Measurements from ENCODE around the gene CARS2.
"Not testable (repeated sequence)": the region's sequence is repeated elsewhere in the genome, so short reads cannot be mapped to it uniquely, and the experiment has no call there.

Gene CARS2

GRCh38 chr13:110706570-110707372 lies 855 bp upstream of the CARS2 start:
- no peak for DNase-seq (ENCODE audit: low read depth, low spot score)

DNA sequence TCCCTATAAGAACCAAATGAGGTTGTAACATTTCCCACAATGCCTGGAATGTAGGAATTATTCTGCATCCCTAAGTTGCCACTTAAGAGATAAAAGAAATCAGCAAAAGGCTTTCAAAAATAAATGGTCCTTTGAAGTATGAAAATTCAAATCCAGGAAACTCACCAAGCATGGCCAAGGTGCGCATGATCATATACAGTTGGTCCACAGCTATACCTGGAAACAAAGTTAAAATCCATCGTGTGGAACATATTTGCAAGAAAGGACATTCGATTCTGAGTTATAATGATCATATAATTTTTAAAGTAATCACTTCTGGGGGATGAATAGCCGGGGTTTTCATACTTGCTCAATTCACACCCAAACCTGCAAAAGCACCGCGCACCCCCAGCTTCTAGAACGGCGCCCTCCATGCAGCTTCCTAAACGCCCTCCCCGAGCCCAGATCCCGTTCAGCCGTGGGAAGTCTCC lies 525 bp downstream of the CARS2 start:
- no peak for DNase-seq (ENCODE audit: low read depth, low spot score)

GRCh38 chr13:110702591-110703526 lies 3.1 kb downstream of the CARS2 start:
- no peak for DNase-seq (ENCODE audit: low read depth, low spot score)

GRCh38 chr13:110702089-110702488 lies 3.8 kb downstream of the CARS2 start:
- DNase-seq (ENCODE audit: low read depth, low spot score): no peak

DNA sequence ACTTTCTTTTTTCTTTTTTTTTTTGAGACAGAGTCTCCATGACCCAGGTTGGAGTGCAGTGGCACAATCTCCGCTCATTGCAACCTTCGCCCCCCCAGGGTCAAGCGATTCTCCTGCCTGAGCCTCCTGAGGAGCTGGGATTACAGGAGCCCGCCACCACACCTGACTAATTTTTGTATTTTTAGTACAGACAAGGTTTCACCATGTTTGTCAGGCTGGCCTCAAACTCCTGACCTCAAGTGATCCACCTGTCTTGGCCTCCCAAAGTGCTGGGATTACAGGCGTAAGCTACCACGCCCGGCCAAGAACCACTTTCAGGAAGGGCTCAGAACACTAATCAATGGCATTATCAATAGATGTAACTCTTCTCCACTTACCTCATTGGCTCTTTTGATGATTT lies 4.9 kb downstream of the CARS2 start:
- not testable (repeated sequence) for DNase-seq (ENCODE audit: low read depth, low spot score)

GRCh38 chr13:110700641-110701040 lies 5.3 kb downstream of the CARS2 start:
- no peak for DNase-seq (ENCODE audit: low read depth, low spot score)

- no peak for DNase-seq (ENCODE audit: low read depth, low spot score)
Observed at GRCh38 chr13:110700186-110700585, 5.7 kb downstream of the CARS2 start.

GRCh38 chr13:110699148-110700145 lies 6.5 kb downstream of the CARS2 start:
- no peak for DNase-seq (ENCODE audit: low read depth, low spot score)

DNA sequence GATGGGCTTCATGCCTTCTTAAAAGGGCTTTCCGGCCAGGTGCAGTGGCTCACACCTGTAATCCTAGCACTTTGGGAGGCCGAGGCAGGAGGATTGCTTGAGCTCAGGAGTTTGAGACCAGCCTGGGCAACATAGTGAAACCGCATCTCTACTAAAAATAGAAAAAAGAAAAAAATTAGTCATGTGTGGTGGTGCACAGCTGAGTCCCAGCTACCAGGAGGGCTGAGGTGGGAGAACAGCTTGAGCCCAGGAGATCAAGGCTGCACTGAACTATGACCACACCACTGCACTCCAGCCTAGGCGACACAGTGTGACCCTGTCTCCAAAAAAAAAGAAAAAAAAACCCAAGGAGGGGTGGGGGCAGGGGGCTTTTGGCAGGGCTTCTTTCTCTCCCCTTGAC lies 7.2 kb downstream of the CARS2 start:
- no peak for DNase-seq (ENCODE audit: low read depth, low spot score)

DNA sequence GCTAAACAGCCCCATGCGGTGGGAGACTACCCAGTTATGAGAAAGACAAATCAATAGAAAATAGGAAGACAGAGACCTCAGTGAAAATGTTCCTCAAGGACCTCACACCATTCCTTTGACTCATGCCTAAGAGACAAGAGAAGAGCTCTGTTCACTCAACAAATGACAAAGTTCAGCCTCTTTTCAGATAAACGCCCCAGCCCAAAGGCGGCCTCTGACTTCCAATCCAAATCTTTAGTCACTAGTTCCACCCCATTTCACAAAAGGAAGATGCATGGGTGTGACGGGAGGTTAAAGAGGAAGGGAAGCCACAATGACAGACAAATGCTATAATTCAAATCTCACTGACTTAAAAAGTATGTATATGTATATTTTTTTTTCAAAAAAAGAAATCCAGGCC lies 8.1 kb downstream of the CARS2 start:
- DNase-seq (ENCODE audit: low read depth, low spot score): no peak

DNA sequence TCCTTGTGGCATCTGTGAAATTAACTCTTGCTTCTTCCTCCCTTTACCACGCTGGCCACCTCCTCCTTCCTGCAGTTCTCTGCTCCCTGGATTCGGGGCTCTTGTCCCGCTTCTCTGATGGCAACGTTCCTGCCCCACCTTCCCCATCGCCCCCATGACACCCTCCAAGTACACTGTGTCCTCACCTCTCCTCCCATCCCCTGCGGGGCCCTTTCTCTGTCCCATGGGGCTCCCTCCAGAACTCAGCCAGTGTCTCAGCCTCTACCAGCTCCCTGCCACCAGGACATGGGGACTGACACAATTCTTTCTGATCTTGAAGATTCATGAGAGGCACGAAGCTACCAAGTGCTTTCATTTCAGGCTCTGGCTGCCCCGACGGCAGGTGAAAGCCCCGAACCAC lies 9.1 kb downstream of the CARS2 start:
- no peak for DNase-seq (ENCODE audit: low read depth, low spot score)

- DNase-seq (ENCODE audit: low read depth, low spot score): not testable (repeated sequence)
Observed at GRCh38 chr13:110695774-110696173, 10.1 kb downstream of the CARS2 start.

DNA sequence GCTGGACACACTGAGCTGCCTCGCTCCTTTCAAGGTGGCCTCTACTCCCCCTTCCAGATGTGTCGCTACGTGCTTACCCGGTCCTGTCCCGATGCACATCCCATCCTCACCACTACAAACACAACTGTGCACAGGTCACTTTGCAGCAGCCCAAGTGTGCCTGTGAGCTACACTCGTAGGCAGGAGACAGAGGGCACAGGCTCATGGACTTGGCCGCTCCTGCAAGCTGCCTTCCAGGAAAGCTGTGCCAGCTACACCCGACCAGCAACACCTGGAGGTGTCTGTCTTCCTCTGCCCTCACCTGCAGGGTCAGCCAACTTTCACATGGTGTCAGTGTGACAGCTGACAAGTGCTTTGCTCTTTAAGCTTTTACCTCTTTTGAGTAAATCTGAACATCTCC lies 15.4 kb downstream of the CARS2 start:
- DNase-seq (ENCODE audit: low read depth, low spot score): no peak

GRCh38 chr13:110689711-110690110 lies 16.2 kb downstream of the CARS2 start:
- no peak for DNase-seq (ENCODE audit: low read depth, low spot score)

DNA sequence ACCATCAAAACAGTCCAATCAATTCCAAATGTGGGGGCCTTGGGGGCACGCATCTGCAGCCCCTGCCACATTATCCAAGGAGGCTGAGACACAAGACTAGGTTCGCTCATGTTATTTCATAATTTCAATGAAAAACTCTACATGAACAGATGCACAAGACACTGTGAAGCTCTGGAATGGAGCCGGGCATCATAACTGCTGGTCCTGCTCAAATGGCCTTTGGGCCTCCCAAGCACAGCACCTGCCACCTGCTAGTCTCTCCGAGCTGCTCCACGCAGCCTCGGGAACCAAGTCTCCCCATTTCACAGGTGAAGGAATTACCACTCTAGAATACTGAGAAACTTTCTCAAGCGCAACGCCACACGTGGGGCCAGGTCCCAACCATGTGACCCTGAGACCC lies 16.9 kb downstream of the CARS2 start:
- DNase-seq (ENCODE audit: low read depth, low spot score): no peak

DNA sequence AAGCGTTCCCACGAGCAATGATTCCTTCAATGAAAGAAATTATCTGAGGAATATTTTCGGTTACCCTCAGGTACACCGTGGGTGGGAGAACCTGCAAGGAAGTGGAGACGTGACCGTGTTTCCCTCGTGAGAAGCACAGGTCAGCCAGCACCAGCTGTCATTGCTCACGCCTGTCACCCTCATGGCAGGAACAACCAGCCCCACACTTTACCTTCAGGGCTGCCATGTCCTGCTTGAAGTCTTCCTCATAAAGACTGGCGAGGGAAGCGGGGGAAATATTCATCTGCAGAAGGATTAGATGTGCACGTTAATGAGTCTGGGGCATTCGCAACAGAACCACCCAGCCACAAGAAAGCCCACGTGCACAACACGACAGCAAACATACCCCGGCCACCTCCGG lies 18.2 kb downstream of the CARS2 start:
- DNase-seq (ENCODE audit: low read depth, low spot score): no peak

GRCh38 chr13:110685305-110686020 lies 20.5 kb downstream of the CARS2 start:
- no peak for DNase-seq (ENCODE audit: low read depth, low spot score)

GRCh38 chr13:110684388-110685056 lies 21.4 kb downstream of the CARS2 start:
- no peak for DNase-seq (ENCODE audit: low read depth, low spot score)

DNA sequence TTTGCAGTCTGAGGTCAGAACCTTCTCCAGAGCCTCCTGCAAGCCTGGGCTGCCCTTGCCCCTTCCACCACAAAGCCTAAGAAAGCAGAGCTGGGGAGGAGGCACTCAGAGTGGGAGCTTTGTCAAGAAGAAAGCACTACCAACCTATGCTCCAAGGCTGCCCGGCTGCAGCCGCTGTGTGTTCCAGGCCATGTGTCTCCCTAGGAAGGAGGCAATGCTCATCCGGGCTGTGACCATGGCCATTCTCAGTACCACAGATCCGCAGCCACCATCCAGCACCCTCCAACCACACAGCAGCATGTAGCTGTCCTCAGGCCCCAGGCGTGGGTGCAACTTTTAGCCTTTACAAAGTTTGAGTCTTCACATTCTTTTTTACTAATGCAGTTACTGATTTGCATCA lies 22.0 kb downstream of the CARS2 start:
- DNase-seq (ENCODE audit: low read depth, low spot score): no peak

DNA sequence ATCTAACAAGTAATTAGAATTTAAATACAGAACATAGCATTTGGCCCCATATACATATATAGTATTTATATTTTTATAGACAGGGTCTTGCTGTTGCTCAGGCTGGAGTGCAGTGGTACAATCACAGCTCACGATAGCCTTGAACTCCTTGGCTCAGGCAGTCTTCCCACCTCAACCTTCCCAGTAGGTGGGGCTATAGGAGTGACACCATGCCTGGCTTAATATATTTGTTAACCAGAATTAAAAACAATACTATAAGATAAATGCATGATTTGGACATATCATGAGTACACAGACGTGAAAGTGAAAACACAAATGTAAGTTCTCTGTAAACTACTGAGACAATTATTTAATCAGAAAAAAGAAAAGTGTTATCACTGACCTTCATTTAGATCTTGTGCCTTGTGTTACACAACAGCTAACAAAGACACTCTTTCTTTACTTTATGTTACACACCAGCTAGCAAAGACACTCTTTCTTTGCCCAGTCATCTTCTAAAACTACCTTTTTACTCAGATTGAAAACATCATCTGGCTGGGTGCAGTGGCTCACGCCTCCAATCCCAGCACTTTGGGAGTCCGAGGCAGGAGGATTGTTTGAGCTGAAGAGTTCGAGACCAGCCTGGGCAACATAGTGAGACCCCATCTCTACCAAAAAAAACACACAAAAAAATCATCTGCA lies 22.6 kb downstream of the CARS2 start:
- DNase-seq (ENCODE audit: low read depth, low spot score): no peak
